WTC11 (cell line): ENCODE measurements around the gene CFAP221. TPM values are rescaled to one million over a fixed set of nuclear protein-coding genes. Genes with fewer than 3 reads are reported as not detected.

Experiments
- ATAC-seq: fragments of 200-7000 bp; cut with Tn5 transposase; 2 replicates; pipeline ENCODE4 v1.10.0; 2021; ENCODE audit warnings: mild to moderate bottlenecking, moderate library complexity
- CTCF ChIA-PET: fragments of 300-600 bp; sonication (Branson Sonifier 250); formaldehyde crosslinking; loops from one replicate; lab custom pipeline; 2021; ENCODE audit warnings: antibody characterized with exemption; lab: Charles Lee
- POLR2A ChIA-PET: fragments of 350-600 bp; sonication (Branson Sonifier 250); formaldehyde crosslinking; loops from one replicate; lab custom pipeline; 2021; ENCODE audit warnings: antibody characterized with exemption; lab: Charles Lee
- DNase-seq: peaks from one replicate; pipeline ENCODE4 v3.0.0; 2021; ENCODE audit warnings: low spot score
- H3K27ac Mint-ChIP-seq: 2 replicates; pipeline ENCODE4 v1.8.0; 2021; ENCODE audit warnings: mixed read lengths
- H3K27me3 Mint-ChIP-seq: 2 replicates; pipeline ENCODE4 v1.8.0; 2021; ENCODE audit warnings: low read depth, mild to moderate bottlenecking, moderate library complexity, mixed read lengths
- H3K36me3 Mint-ChIP-seq: 2 replicates; pipeline ENCODE4 v1.8.0; 2021; ENCODE audit warnings: mixed read lengths
- H3K4me1 Mint-ChIP-seq: 2 replicates; pipeline ENCODE4 v1.8.0; 2022; ENCODE audit warnings: mixed read lengths
- H3K4me3 Mint-ChIP-seq: 2 replicates; pipeline ENCODE4 v1.8.0; 2021; ENCODE audit warnings: mild to moderate bottlenecking, moderate library complexity, mixed read lengths
- H3K9me3 Mint-ChIP-seq: 2 replicates; pipeline ENCODE4 v1.8.0; 2021; ENCODE audit warnings: mixed read lengths
- E2F5 ChIP-seq: sonication (generic); formaldehyde crosslinking; IDR thresholded peaks from 2 replicates; pipeline ENCODE4 v1.8.1; 2022; ENCODE audit warnings: mild to moderate bottlenecking, moderate library complexity, missing genetic modification reagents
- FOXK1 ChIP-seq: sonication (generic); formaldehyde crosslinking; IDR thresholded peaks from 2 replicates; pipeline ENCODE4 v1.8.0; 2022; ENCODE audit warnings: mild to moderate bottlenecking, moderate library complexity, missing genetic modification reagents
- FOXP4 ChIP-seq: sonication (generic); formaldehyde crosslinking; IDR thresholded peaks from 2 replicates; pipeline ENCODE4 v1.8.0; 2022; ENCODE audit warnings: mild to moderate bottlenecking, missing genetic modification reagents
- IRF1 ChIP-seq: sonication (generic); formaldehyde crosslinking; IDR thresholded peaks from 2 replicates; pipeline ENCODE4 v1.8.0; 2023; ENCODE audit warnings: missing genetic modification reagents
- MYBL2 ChIP-seq: sonication (generic); formaldehyde crosslinking; IDR thresholded peaks from 2 replicates; pipeline ENCODE4 v1.8.1; 2023; ENCODE audit warnings: mild to moderate bottlenecking, moderate library complexity, missing genetic modification reagents
- NR2C2 ChIP-seq: sonication (generic); formaldehyde crosslinking; IDR thresholded peaks from 2 replicates; pipeline ENCODE4 v1.8.0; 2022; ENCODE audit warnings: mild to moderate bottlenecking, missing genetic modification reagents
- SMAD3 ChIP-seq: sonication (generic); formaldehyde crosslinking; IDR thresholded peaks from 2 replicates; pipeline ENCODE4 v1.8.0; 2022; ENCODE audit warnings: missing genetic modification reagents, mild to moderate bottlenecking, borderline replicate concordance
- SOX15 ChIP-seq: fragments of 250-450 bp; sonication (Bioruptor Pico); IDR thresholded peaks from 2 replicates; pipeline ENCODE4 v1.9.0; 2021; ENCODE audit warnings: mild to moderate bottlenecking
- TCF7 ChIP-seq: sonication (generic); formaldehyde crosslinking; IDR thresholded peaks from 2 replicates; pipeline ENCODE4 v1.8.0; 2022; ENCODE audit warnings: mild to moderate bottlenecking, low read depth, missing genetic modification reagents, moderate library complexity
- ZBTB43 ChIP-seq: sonication (generic); formaldehyde crosslinking; IDR thresholded peaks from 2 replicates; pipeline ENCODE4 v1.8.1; 2023; ENCODE audit warnings: mild to moderate bottlenecking, missing genetic modification reagents
- ZNF121 ChIP-seq: sonication (generic); formaldehyde crosslinking; IDR thresholded peaks from 2 replicates; pipeline ENCODE4 v1.8.0; 2023; ENCODE audit warnings: missing genetic modification reagents
- ZNF423 ChIP-seq: fragments of 250-450 bp; sonication (Bioruptor Pico); IDR thresholded peaks from 2 replicates; pipeline ENCODE4 v2.1.2; 2022; ENCODE audit warnings: mild to moderate bottlenecking, moderate library complexity
- ZNF512 ChIP-seq: sonication (generic); formaldehyde crosslinking; IDR thresholded peaks from 2 replicates; pipeline ENCODE4 v1.8.1; 2022; ENCODE audit warnings: missing genetic modification reagents, borderline replicate concordance
- total RNA-seq: library from RNA; stranded (reverse); gene quantifications from 3 replicates; pipeline ENCODE4 v1.2.3, GENCODE V29; 2021
- TF ChIP-seq, protein P1 (sequence below): sonication (generic); formaldehyde crosslinking; IDR thresholded peaks from 2 replicates; pipeline ENCODE4 v1.8.0; 2022; ENCODE audit warnings: mild to moderate bottlenecking, missing genetic modification reagents
- TF ChIP-seq, protein P2 (sequence below): sonication (generic); formaldehyde crosslinking; IDR thresholded peaks from 2 replicates; pipeline ENCODE4 v1.8.1; 2023; ENCODE audit warnings: mild to moderate bottlenecking, missing genetic modification reagents, moderate library complexity
- TF ChIP-seq, protein P3 (sequence below): sonication (generic); formaldehyde crosslinking; IDR thresholded peaks from 2 replicates; pipeline ENCODE4 v1.8.1; 2022; ENCODE audit warnings: low read depth, mild to moderate bottlenecking, moderate library complexity, missing genetic modification reagents, borderline replicate concordance
- TF ChIP-seq, protein P4 (sequence below): sonication (generic); formaldehyde crosslinking; IDR thresholded peaks from 2 replicates; pipeline ENCODE4 v1.8.0; 2023; ENCODE audit warnings: mild to moderate bottlenecking, missing genetic modification reagents
- TF ChIP-seq, protein P5 (sequence below): sonication (generic); formaldehyde crosslinking; IDR thresholded peaks from 2 replicates; pipeline ENCODE4 v1.8.1; 2023; ENCODE audit warnings: mild to moderate bottlenecking, missing genetic modification reagents

CFAP221 gene
- total RNA-seq, 1 experiment from 2014 or later = 0.35 TPM

DNA sequence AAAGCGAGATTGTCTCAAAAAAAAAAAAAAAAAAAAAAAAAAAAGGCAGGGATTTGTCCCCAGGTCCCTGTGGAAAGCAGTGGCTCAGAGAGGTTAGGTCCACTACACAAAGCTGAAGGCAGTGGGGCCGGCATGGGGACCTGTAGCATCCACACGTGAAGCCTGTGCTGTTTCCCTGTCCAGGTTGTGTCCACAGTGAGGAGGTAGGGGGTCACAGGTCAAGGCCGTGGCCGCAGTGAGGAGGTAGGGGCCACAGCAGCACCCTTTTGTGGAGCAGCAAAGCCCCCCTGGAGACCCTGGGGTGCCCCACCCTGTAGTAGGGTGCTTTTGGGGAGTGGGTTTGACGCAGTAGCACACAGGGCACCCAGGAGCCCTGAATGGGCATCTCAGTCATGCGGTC is 148.7 kb downstream of the CFAP221 start (continued):
- TF ChIP-seq TCF7 = no peak
- TF ChIP-seq ZNF512 = no peak
- no peak for TF ChIP-seq SOX15 (CRISPR knock-in tag)
- no peak for TF ChIP-seq MYBL2 (CRISPR knock-in tag)
- no peak for TF ChIP-seq ZNF423
- TF ChIP-seq SMAD3 (CRISPR knock-in tag) = no peak
- no peak for TF ChIP-seq E2F5
- TF ChIP-seq FOXK1 (CRISPR knock-in tag) = no peak
- no peak for TF ChIP-seq ZBTB43 (CRISPR knock-in tag)
- TF ChIP-seq, all 79 proteins: peak for 0

- ChIA-PET CTCF (interaction anchor here (2.1 kb wide), 1 partner anchor 9 kb away, joined by 14 read pairs; no protein-coding TSS in a partner anchor), POLR2A (interaction anchor here (0.8 kb wide), 1 partner anchor 15 kb away, joined by 3 read pairs; the partner anchor contains the start of gene TMEM177)
- Mint-ChIP-seq H3K36me3 (peaks cover 7% of the 10 kb centered on the region), H3K9me3 (peaks cover 3% of the 10 kb centered on the region), H3K4me1 (peaks cover 37% of the 10 kb centered on the region), H3K27ac (peak overlapping the region; percentile 40), H3K27me3 (no peaks in the 10 kb centered on the region; the same call in 1 of the 2 replicates), H3K4me3 (no peak overlapping the region)
- TF ChIP-seq, protein P1, sequence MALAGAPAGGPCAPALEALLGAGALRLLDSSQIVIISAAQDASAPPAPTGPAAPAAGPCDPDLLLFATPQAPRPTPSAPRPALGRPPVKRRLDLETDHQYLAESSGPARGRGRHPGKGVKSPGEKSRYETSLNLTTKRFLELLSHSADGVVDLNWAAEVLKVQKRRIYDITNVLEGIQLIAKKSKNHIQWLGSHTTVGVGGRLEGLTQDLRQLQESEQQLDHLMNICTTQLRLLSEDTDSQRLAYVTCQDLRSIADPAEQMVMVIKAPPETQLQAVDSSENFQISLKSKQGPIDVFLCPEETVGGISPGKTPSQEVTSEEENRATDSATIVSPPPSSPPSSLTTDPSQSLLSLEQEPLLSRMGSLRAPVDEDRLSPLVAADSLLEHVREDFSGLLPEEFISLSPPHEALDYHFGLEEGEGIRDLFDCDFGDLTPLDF (CRISPR knock-in tag) = no peak
- TF ChIP-seq FOXP4 (CRISPR knock-in tag) (no peak), TCF7 (no peak), ZNF121 (no peak), FOXK1 (CRISPR knock-in tag) (no peak), IRF1 (CRISPR knock-in tag) (no peak), NR2C2 (CRISPR knock-in tag) (no peak)
- TF ChIP-seq, protein P2, sequence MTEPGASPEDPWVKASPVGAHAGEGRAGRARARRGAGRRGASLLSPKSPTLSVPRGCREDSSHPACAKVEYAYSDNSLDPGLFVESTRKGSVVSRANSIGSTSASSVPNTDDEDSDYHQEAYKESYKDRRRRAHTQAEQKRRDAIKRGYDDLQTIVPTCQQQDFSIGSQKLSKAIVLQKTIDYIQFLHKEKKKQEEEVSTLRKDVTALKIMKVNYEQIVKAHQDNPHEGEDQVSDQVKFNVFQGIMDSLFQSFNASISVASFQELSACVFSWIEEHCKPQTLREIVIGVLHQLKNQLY (CRISPR knock-in tag) = no peak
- TF ChIP-seq, protein P3, sequence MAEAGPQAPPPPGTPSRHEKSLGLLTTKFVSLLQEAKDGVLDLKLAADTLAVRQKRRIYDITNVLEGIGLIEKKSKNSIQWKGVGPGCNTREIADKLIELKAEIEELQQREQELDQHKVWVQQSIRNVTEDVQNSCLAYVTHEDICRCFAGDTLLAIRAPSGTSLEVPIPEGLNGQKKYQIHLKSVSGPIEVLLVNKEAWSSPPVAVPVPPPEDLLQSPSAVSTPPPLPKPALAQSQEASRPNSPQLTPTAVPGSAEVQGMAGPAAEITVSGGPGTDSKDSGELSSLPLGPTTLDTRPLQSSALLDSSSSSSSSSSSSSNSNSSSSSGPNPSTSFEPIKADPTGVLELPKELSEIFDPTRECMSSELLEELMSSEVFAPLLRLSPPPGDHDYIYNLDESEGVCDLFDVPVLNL (CRISPR knock-in tag) = no peak
- TF ChIP-seq, protein P4, sequence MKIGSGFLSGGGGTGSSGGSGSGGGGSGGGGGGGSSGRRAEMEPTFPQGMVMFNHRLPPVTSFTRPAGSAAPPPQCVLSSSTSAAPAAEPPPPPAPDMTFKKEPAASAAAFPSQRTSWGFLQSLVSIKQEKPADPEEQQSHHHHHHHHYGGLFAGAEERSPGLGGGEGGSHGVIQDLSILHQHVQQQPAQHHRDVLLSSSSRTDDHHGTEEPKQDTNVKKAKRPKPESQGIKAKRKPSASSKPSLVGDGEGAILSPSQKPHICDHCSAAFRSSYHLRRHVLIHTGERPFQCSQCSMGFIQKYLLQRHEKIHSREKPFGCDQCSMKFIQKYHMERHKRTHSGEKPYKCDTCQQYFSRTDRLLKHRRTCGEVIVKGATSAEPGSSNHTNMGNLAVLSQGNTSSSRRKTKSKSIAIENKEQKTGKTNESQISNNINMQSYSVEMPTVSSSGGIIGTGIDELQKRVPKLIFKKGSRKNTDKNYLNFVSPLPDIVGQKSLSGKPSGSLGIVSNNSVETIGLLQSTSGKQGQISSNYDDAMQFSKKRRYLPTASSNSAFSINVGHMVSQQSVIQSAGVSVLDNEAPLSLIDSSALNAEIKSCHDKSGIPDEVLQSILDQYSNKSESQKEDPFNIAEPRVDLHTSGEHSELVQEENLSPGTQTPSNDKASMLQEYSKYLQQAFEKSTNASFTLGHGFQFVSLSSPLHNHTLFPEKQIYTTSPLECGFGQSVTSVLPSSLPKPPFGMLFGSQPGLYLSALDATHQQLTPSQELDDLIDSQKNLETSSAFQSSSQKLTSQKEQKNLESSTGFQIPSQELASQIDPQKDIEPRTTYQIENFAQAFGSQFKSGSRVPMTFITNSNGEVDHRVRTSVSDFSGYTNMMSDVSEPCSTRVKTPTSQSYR (CRISPR knock-in tag) = no peak
- TF ChIP-seq, protein P5, sequence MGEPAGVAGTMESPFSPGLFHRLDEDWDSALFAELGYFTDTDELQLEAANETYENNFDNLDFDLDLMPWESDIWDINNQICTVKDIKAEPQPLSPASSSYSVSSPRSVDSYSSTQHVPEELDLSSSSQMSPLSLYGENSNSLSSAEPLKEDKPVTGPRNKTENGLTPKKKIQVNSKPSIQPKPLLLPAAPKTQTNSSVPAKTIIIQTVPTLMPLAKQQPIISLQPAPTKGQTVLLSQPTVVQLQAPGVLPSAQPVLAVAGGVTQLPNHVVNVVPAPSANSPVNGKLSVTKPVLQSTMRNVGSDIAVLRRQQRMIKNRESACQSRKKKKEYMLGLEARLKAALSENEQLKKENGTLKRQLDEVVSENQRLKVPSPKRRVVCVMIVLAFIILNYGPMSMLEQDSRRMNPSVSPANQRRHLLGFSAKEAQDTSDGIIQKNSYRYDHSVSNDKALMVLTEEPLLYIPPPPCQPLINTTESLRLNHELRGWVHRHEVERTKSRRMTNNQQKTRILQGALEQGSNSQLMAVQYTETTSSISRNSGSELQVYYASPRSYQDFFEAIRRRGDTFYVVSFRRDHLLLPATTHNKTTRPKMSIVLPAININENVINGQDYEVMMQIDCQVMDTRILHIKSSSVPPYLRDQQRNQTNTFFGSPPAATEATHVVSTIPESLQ (CRISPR knock-in tag) = no peak
- no peak for ATAC-seq
- no peak for DNase-seq
Observed at GRCh38 chr2:119693567-119693966, 149.3 kb downstream of the CFAP221 start.
